Stimulated activated CD4-positive, alpha-beta T cell treated with anti-CD3 and anti-CD28 coated beads, Interleukin-12 subunit alpha, Interleukin-12 subunit beta, amount 100 ng/mL, for 48 hours (primary cell): ENCODE results near the gene ZBTB8B.
A peak's percentile ranks its signal among the peaks of the same experiment; 100 is the strongest.
"Not testable (repeated sequence)": the region's sequence is repeated elsewhere in the genome, so short reads cannot be mapped to it uniquely, and the experiment has no call there.

ENCODE experiments used
- DNase-seq, 3 donors: peaks; one replicate each; pipeline ENCODE4 v3.0.0-alpha.2; 2020; ENCODE audit warnings: low read depth in 2 of 3, low spot score in 1 of 3

ZBTB8B gene

DNA sequence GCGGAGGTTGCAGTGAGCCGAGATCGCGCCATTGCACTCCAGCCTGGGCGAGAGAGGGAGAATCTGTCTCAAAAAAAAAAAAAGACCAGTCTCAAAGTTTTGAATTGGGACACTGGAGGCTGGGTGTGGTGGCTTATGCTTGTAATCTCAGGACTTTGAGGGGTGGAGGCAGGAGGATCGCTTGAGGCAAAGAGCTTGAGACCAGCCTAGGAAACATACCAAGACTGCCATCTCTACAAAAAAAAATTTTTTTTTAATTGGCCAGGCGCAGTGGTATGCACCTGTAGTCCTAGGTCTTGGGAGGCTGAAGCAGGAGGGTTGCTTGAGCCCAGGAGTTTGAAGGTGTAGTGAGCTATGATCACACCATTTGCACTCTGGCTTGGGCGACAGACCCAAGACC lies 3.9 kb downstream of the ZBTB8B start:
- DNase-seq: no peak

DNA sequence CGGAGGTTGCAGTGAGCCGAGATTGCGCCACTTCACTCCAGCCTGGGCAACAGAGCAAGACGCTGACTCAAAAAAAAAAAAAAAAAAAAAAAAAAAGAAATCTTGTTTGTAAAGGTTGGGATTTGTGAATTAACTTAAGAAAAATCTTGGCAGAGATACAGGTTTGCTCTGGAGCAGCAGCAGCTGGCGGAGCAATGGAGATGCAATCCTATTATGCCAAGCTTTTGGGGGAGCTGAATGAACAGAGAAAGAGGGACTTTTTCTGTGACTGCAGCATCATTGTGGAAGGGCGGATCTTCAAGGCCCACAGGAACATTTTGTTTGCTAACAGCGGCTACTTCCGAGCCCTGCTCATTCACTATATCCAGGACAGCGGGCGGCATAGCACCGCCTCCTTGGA lies 5.6 kb downstream of the ZBTB8B start:
- no peak for DNase-seq

DNA sequence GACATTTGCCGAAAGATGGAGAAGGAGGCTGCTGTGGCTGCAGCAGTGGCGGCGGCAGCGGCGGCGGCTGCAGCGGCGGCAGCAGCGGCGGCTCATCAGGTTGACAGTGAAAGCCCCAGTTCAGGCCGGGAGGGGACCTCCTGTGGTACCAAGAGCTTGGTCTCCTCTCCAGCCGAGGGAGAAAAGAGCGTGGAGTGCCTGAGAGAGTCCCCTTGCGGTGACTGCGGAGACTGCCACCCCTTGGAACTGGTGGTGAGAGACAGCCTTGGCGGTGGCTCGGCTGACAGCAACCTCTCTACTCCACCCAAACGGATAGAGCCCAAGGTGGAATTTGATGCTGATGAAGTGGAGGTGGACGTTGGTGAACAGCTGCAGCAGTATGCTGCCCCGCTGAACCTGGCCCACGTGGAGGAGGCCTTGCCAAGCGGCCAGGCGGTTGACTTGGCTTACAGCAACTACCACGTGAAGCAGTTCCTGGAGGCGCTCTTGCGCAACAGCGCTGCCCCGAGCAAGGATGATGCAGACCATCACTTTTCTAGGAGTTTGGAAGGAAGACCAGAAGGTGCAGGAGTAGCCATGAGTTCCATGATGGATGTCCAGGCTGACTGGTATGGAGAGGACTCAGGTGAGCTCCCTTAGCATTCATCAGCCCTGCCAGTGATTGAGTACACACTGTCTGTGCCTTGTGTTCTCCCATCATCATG lies 6.3 kb downstream of the ZBTB8B start:
- DNase-seq: no peak

DNA sequence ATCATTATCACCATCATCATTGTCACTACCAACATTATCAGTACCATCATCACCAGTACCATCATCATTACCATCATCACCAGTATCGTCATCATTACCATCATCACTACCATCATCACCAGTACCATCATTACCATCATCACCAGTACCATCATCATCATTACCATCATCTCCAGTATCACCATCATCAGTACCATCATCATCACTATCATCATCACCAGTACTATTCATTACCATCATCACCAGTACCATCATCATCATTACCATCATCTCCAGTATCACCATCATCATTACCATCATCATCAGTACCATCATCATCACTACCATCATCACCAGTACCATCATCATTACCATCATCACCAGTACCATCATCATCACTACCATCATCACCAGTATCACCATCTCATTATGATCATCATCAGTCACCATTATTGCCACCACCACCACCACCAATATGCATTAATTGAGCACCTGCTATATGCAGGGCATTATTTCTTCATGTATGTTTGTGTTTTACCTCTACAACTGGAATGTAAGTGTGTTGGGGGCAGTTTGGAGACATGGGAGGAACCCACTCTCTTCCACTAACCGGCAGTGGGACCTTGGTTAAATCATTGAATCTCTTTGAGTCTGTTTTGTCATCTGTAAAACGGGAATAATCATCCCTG lies 7.0 kb downstream of the ZBTB8B start:
- no peak for DNase-seq

DNA sequence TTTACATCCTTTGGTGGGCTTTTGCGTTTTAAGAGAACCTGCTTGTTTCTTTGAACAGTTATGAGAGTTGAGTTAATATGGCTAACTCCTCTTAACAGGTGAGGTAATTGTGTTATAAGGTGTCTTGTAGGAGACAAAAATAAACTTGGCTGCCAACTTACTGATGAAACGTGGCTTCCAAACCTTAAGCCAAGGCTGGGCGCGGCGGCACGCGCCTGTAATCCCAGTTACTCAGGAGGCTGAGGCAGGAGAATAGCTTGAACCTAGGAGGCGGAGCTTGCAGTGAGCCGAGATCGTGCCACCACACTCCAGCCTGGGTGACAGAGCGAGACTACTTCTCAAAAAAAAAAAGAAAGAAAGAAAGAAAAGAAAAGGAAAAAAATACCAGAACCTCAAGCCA lies 8.1 kb downstream of the ZBTB8B start:
- not testable (repeated sequence) for DNase-seq

DNA sequence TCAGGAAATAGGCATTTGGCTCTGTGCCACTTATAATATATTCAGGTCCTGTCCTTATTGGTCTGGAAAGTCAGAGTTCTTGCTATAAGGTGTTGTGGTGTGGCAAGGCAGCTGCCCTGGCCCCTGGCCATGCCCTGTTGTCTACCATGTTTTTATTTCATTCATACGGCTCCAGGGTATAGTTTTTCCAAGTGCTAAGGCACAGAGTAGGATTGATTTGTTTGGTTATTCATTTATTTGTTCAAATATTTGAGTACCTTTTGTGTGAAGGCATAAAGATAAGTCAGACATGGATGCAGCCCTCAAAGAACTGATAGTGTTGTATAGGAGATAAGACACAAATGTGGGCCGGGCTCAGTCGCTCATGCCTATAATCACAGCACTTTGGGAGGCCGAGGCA lies 10.1 kb downstream of the ZBTB8B start:
- DNase-seq: no peak

DNA sequence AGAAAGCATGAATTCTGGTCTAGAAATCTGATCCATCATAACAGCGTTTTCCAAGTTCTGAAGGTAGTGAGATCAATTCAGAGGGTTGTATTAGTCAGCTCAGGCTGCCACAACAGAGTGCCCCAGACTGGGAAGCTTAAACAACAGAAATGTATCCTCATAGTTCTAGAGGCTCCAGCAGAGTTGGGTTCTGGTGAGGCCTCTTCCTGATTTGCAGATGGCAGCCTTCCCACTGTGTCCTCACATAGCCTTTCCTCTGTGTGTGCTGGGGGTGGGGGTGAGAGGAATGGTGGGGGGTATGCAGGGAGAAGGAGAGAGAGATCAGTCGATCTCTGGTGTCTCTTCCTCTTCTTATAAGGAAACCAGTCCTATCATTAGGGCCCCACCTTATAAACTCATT lies 15.1 kb downstream of the ZBTB8B start:
- no peak for DNase-seq

DNA sequence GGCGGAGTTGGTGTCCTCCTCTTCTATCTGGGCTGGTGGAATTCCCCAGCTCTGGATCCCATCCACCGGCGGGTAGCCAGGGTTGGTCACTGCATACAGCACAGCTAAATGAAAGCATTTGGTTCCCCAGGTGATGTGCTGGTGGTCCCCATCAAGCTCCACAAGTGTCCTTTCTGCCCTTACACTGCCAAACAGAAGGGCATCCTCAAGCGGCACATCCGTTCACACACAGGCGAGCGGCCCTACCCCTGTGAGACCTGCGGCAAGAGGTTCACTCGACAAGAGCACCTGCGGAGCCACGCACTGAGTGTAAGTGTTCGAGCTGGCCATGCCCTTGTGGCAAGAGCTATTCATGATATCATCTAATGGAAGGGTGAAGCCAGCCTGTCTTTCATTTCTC lies 15.9 kb downstream of the ZBTB8B start:
- no peak for DNase-seq

DNA sequence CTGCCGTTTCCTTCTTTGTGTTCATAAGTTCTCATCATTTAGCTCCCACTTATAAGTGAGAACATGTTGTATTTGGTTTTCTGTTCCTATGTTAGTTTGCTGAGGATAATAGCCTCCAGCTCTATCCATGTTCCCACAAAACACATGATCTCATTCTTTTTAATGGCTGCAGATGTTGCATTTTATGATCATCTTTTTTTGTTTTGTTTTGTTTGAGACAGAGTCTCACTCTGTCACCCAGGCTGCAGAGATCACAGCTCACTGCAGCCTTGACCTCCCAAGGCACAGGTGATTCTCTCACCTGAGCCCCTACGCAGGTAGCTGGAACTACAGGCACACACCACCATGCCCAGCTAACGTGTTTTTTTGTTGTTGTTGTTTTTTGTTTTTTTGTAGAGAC lies 16.9 kb downstream of the ZBTB8B start:
- DNase-seq: not testable (repeated sequence)

DNA sequence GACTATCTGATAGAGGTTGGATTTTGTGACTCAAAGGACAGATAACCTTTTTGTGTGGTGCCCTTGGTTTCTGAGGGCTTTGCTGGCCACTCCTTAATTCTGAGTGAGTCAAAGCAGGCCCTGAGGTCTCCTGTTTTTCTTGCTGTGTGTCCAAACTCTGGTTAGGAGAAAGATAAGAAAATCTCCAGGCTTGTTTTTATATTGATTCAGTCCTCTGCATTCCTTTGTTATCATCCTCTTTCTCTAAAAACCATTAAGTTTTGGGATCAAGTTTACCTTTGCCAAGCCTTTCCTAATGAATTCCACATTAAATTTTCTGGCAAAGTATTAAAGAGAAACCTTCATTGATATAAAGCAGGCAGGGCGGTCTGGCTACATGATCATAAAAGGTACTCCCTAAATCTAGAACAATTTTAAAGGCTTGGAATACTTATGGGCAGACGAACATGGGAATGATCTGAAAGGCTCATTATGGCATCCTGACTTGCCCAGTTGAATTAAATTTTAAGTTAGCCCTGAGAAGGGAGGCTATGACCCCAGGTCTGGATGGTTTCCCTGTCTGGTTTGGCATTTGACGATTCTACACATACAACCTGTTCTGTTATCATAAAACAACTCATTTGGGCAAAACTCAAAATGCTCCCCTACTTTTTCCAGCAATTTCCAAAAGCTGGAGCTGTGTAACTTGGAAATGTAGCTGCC lies 20.8 kb downstream of the ZBTB8B start:
- no peak for DNase-seq

DNA sequence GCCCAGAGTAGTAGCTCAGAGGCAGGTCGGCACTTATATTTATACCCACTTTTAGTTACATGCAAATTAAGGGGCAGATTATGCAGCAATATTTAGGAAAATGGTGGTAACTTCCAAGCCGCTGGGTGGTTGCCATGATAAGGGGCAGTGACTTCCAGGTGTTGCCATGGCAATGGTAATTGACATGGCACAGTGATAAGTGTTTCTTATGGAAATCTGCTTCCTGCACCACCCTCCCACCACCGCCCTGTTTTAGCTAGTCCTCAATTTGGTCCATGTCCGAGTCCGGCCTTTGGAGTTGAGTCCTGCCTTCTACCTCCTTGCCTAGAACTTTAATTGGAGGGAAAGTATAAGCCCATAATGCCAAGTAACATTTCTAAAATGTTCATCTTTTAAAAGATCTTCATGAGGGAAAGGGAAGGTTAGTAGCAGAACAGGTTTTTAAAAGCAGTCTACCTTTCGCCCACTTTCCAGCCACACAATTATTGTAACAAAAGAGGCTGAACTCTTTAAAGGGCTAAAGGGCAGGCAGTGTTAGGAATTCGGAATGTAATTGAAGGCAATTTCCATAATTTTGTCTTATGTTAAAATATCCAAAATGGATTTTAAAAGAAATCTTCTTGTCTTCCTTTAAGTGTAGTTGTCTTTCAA lies 21.7 kb downstream of the ZBTB8B start:
- no peak for DNase-seq

DNA sequence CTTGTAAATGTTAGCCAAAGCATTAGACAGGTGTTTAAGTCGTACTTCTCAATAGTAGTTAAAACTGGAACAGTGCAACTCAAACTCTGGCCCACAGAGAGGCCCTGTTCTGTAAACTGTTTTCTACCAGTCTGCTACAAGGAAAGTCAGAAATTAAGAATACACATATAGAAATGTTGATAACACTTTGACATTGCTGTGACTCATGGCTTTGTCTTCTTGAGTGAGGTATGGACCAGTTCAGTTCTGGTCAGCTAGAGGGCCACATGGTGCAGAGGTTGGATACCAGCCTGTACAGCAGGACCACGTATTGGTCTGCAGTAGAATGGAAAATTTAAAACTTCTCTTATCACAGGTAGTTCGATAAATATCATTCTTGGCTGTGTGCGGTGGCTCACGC lies 22.3 kb downstream of the ZBTB8B start:
- no peak for DNase-seq

DNA sequence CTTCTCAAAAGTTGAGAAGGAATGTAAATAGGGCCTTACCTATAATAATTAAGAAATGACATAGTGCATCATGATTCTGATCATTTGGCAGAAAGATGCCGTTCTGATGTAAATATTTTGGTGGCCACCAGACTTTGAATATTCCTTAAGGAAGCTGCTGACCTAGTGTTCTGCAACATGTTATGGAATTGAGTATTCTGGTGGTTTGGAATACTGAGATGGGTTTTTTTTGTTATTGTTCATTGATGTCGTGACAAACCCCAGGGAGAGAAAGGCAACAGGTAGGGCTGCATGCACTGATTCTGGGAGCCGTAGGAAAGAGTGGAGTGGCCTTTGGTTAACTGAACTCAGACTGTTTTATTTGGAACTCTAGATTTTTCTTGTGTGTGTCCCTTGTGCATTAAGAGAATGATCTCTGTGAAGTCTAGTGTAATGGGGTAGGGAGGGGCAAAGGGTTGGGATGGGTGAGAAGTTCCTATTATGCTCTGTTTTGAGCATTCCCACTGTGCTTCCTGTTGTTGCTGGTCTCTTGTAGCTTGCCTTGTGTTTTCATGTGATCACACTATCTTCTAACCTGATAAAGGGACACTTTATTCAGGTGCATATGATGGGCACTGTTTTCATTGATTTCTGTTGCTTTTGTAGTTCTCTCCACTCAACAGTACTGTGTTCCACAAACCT lies 25.0 kb downstream of the ZBTB8B start:
- DNase-seq: no peak

DNA sequence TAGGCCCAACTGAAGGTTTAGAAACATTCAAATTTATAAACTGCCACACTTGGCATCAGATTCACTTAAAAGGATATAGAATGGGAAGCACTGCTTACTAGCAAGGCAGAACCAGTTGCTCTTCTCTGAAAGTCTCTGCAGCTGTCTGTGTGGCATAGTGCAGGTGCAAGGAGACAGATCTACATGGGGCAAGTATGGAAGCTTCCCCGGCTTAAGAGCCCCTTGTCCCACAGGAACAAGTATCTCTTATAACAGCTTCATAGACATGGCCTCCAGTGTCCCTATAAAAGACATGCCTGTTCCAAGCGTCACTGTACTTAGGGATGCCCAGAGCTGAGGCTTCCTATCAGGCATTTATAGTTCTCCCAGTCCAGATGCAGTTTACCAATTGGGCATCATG lies 26.5 kb downstream of the ZBTB8B start:
- DNase-seq: no peak

DNA sequence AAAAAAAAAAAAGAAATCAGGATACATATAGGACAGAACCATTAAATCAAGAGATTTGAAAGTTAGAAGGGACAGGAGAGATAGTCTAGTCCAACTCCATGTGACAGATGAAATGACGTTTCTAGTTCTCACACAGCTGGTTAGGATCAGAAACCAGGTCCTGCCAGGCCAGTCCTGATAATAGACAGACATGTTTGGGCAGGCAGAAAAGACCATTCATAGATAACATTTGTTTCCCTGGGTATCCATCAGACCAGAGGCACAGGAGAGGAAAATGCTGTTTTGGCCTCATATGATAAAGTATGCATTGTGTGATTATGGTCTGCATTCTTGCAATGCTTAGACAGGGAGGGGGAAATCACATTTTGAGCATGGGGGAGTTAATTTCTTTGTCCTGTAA lies 29.3 kb downstream of the ZBTB8B start:
- no peak for DNase-seq

DNA sequence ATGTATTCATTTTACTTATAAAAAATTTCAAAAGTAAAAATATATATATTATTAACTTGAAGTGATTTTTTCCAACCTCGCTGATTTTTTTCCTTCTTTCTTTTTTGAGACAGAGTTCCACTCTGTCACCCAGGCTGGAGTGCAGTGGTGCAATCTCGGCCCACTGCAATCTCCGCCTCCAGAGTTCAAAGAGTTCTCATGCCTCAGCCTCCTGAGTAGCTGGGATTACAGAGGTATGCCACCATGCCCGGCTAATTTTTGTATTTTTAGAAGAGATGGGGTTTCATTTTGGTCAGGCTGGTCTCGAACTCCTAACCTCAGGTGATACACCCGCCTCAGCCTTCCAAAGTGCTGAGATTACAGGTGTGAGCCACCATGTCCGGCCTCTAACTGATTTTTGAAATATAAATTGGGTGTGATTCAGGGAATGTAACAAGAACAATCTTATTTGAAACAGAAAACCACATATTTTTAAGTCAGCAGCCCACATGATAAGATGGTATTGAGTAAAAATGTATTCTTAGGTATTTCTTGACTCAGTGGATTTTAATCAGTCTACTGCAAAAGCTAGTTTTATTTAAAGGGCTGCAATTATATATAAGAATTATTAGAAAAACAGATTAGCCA lies 30.0 kb downstream of the ZBTB8B start:
- no peak for DNase-seq

DNA sequence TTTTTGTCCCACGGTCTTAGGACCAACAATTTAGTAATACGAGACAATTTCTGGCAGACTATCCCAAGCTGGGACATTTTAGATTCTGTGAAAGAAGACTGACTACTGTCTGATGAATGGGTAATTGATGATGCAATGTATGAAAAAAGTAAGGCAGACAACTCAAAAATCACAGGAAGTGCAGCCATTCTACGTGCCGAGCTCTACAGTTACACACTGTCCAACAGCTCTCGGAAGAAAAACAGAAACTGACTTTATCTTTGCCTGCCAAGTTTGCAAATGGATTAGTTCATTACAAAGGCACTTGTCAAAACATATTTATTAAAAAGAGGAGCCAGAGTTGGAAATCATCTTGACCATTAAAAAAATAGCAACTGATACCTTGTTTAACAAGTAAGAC lies 31.3 kb downstream of the ZBTB8B start:
- no peak for DNase-seq

DNA sequence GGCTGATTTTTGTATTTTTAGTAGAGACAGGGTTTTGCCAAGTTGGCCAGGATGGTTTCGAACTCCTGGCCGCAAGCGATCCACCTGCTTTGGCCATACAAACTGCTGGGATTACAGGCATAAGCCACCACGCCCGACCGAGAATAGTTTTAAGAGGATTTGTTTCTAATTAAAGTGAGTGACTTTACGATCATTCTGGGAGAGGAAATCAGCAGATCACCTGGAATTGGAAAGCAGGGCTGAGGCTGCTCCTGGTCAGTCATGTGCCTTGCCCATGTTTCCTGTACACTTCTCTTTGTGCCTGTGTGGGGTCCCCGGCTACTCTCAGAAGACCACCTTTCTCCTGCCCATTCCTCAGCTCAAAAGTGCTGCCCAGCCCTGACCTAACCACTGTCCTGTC lies 33.9 kb downstream of the ZBTB8B start:
- DNase-seq: no peak

DNA sequence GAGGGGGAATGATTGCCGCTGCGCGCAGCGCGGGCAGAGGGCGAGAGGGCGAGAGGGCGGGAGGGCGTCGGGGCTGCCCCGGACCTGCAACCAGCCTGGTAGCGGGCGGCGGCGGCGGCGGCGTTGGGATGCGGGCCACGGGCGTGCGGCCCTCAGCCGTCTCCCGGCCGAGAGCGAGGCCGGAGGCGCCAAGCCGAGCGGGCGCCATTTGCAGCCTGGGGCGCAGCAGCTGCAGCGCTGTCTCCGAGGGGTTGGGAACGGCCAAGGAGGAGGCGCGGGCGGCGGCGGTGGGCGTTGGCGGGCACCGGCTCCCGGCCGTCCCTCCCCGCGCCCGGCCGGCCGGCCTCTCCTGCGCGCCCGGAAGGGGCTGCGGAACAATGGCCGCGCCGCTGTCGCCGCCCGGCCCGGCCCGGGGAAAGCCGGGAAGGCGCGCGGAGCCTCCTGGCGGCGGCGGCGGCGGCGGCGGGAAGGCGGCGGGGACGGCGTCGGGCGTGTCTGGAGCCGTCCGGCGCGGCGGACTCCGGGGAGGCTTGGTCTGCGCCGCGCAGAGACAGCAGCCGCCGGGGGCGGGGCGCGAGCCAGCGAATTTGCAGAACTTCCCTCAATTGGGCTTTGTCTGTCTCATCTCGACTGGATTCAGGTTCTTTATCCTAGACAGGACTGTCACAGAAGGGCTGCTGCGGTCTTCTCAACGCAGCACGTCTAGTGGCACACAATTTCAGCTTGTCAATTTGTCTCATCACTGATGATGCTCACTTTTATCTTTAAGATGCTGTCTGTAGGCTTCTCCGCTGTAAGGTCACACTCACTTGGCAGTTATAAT lies 35.7 kb downstream of the ZBTB8B start:
- peak in 2 of 3 donors; percentile 11 to 26 for DNase-seq

DNA sequence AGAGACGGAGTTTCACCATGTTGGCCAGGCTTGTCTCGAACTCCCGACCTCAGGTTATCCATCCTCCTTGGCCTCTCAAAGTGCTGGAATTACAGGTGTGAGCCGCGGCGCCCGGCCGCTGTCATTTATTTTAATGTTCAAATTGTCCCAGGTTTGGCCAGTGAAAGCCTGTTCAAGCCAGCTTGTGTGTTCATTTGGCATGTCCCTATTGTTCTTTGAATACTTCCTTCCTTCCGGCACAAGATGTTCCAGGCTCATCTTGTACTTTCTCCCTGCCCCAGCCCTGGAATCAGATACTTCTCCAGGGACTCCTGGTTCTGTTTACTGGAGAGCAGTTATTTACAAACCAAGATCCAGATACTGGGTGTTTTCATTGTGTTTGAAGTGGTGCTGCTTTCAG lies 37.0 kb downstream of the ZBTB8B start:
- DNase-seq: no peak
